Liver (tissue), 3 donors: ENCODE results near the gene CAMK1G.

Source experiments
- ATF3 ChIP-seq: IDR thresholded peaks from 2 replicates; pipeline ENCODE4 v1.6.1; 2016; ENCODE audit warnings: antibody characterized with exemption
- CTCF ChIP-seq: fragments of 150-350 bp; IDR thresholded peaks from 2 replicates; pipeline ENCODE4 v1.5.1; 2017; ENCODE audit warnings: improper control_type of control experiment, low read depth, low read length; ENCODE audit not compliant: missing input control
- FOXA1 ChIP-seq: IDR thresholded peaks from 2 replicates; pipeline ENCODE4 v1.6.1; 2016; ENCODE audit warnings: antibody characterized with exemption
- GABPA ChIP-seq, 2 donors: IDR thresholded peaks in 1 of 2; conservative IDR thresholded peaks in 1 of 2; 2 replicates each; pipeline ENCODE4 v1.6.1; 2016; ENCODE audit warnings: antibody characterized with exemption in 2 of 2, mild to moderate bottlenecking in 1 of 2, moderate library complexity in 1 of 2
- JUND ChIP-seq, 2 donors: IDR thresholded peaks; 2 replicates each; pipeline ENCODE4 v1.6.1; 2016; ENCODE audit warnings: antibody characterized with exemption in 2 of 2
- RAD21 ChIP-seq, 2 donors: IDR thresholded peaks; 2 replicates each; pipeline ENCODE4 v1.6.1; 2016; ENCODE audit warnings: antibody characterized with exemption in 2 of 2, mild to moderate bottlenecking in 2 of 2
- REST ChIP-seq: IDR thresholded peaks from 2 replicates; pipeline ENCODE4 v1.6.1; 2016; ENCODE audit warnings: antibody characterized with exemption, mild to moderate bottlenecking
- RXRA ChIP-seq, 2 donors: IDR thresholded peaks; 2 replicates each; pipeline ENCODE4 v1.6.1; 2017 to 2018; ENCODE audit warnings: antibody characterized with exemption in 2 of 2, mild to moderate bottlenecking in 1 of 2
- SP1 ChIP-seq: IDR thresholded peaks from 2 replicates; pipeline ENCODE4 v1.6.1; 2018; ENCODE audit warnings: antibody characterized with exemption, mild to moderate bottlenecking
- TAF1 ChIP-seq: conservative IDR thresholded peaks from 2 replicates; pipeline ENCODE4 v1.6.1; 2016; ENCODE audit warnings: antibody characterized with exemption, mild to moderate bottlenecking
- YY1 ChIP-seq: IDR thresholded peaks from 2 replicates; pipeline ENCODE4 v1.6.1; 2016; ENCODE audit warnings: antibody characterized with exemption, mild to moderate bottlenecking
- ZBTB33 ChIP-seq: IDR thresholded peaks from 2 replicates; pipeline ENCODE4 v1.6.1; 2016; ENCODE audit warnings: antibody characterized with exemption
- TF ChIP-seq, protein P1 (sequence below): IDR thresholded peaks from 2 replicates; pipeline ENCODE4 v1.6.1; 2016; ENCODE audit warnings: antibody characterized with exemption
- donor health status: healthy.
- donor health status: healthy.

- TF ChIP-seq CTCF: no peak
- no peak for TF ChIP-seq REST
- TF ChIP-seq ZBTB33: no peak
- TF ChIP-seq SP1: peak; percentile 44
- no peak for TF ChIP-seq JUND (IDR thresholded peaks at IDR 0.05)
- TF ChIP-seq RXRA (IDR thresholded peaks at IDR 0.05): peak; percentile 47 to 59
- no peak for TF ChIP-seq GABPA (IDR thresholded peaks at IDR 0.05 in 1 of 2, conservative IDR thresholded peaks at IDR 0.05 in 1 of 2)
- no peak for TF ChIP-seq RAD21 (IDR thresholded peaks at IDR 0.05)
- no peak for TF ChIP-seq TAF1
- no peak for TF ChIP-seq YY1
- TF ChIP-seq ATF3: no peak
- TF ChIP-seq, protein P1, sequence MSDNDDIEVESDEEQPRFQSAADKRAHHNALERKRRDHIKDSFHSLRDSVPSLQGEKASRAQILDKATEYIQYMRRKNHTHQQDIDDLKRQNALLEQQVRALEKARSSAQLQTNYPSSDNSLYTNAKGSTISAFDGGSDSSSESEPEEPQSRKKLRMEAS: no peak
- no peak for TF ChIP-seq FOXA1
Observed at GRCh38 chr1:209645574-209646452, 62.3 kb downstream of the CAMK1G start.
